Islet of Langerhans (tissue), 1 donor: ENCODE measurements around the gene PLXNC1.

Experiments
- FAIRE-seq: peaks from one replicate; lab custom pipeline; 2011; peaks lifted over from hg19 to GRCh38; lab: Jason Lieb, UNC

The PLXNC1 gene

DNA sequence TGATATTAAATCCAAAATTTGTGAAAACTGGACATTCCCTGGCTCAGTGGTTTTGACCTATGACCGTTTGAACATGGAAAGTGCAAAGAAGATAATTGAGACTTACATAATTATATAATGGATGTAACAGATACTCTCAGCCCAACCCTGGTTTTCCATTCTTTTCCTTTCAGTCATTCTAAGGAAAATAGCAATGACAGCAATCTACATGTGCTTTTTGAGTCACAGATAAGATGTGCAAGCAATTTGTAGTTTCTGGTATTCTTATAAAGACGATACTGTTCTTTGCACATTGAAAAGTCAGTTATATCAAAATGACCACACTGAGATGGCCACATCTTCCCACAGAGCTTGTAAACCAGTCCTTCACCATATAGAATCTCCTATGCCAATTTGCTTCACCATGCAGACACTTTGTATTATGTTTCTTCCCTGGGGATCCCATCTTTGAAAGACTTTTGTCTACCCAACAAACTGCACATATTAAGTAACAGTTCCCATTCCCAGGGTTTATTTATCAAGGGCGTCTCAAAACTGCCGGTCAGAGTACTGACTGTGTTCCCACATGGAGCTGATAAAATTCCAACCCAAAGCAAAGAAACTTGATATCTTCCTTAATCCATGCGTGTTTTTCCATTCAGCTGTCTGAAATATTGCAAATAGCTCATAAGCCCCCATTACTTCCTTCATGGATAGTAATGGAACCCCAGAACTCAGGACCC lies 34.8 kb downstream of the PLXNC1 start:
- no peak for FAIRE-seq

DNA sequence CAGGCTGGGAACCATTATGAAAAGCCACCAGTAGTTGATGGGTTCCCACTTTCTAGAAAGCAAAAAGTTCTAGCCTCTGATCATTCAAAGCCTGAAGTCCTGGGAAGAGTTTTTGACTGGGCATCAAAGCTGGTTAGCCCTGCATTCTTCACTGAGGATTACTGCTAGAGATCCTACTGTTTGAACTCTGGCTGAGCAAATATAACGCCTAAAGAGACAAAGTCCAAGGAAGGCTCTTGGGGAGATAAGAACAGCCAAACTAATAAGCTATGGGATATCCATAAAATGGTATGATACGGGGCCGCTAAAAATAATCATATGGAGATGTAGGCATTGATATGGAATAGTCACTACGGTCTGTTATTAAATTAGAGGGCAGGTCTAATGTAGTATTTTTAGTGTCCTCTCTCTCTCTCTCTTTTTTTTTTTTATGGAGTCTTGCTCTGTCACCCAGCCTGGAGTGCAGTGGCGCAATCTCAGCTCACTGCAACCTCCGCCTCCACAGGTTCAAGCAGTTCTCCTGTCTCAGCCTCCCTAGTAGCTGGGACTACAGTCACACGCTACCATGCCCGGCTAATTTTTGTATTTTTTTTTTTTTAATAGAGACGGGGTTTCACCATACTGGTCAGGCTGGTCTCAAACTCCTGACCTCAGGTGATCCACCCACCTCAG lies 35.5 kb downstream of the PLXNC1 start:
- no peak for FAIRE-seq

DNA sequence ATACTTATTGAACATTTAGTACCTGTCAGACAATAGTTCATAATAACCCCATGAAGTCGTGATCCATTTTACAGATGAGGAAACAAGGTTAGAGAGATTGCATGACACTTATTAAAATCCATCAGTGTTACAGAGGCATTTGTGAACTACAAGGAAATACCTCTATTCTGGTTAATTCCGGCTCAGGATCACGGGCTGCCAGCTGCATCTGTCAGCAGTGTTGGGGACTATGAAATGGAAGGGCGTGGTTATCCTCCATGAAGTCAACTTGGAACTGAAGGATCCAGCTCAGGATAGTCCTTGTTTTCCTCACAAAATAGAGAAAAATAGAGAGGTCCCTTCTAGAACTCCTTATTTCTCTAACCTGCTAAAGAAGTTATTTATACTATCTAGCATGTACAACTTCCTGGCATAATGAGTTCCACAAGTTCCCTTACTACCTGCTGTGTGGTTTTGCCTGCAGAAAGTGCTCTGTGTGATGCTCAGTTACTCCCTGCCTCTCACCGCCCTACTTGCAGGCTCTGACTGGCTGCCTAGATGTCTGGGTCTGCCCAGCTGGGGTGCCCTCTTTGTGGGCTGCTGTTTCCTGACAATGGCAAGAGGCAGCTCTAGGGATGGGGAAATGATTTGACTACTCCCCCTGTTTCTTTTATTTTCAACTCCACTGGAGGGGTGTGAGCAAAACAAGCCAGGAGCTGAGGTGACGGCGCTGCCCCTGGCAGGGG lies 36.8 kb downstream of the PLXNC1 start:
- FAIRE-seq = no peak

DNA sequence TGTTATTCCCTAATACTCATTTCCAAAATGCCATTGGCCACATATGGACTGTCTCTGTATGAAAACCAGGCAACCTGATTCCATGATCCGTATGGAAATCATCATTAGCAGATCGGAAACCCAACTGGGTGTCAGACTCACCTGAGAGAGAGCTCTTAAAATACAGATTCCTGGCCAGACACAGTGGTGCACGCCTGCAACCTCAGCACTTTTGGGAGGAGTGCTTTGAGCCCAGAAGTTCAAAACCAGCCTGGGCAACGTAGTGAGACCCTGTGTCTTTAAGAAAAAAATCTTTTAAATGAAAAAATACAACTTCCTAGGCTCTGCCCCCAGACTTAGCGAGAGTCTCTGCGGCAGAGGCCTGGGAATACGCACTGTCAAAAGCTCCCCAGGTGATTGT lies 37.4 kb downstream of the PLXNC1 start:
- no peak for FAIRE-seq

DNA sequence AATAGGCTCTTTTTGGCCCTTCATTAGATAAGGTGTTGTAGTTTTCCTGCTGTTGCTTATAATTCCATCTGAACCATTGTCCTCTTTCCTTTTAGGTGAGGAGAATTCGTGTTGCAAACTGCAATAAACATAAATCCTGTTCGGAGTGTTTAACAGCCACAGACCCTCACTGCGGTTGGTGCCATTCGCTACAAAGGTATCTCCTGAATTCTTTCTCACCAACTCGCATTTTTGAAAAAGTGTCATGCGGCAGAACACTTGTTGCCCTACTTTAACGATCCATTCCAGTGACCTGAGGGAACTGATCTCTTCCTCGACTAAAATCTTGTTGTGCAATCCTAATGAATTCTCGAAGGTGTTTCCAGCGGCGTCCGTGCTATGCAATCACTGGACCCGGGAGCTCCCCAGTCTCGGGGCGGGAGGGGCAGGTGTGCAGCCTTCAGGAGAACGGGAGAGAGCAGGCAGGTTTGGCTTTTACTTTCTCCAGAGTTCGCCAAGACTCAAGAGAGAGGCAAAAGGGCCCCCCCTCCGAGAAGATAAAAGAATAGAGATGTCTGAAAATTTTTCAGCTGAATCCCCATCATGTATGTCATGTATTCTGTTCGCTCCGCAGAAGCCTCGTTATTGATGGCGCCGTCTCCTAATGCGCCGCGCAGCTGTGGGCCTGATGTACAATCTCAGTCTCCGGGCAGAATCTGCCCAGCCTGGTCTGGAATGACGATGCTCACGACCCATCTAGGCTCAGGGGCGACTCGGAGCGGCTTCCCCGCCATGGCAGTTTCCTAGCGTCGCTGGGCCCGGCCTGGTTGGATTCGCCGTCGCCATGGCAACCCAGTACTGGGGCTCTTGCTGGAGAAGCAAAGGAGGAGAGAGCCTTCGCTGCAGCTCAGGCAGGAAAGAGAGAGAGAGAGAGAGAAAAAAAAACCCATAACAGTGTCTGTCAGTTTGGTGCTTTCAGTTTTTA lies 38.2 kb downstream of the PLXNC1 start:
- no peak for FAIRE-seq

DNA sequence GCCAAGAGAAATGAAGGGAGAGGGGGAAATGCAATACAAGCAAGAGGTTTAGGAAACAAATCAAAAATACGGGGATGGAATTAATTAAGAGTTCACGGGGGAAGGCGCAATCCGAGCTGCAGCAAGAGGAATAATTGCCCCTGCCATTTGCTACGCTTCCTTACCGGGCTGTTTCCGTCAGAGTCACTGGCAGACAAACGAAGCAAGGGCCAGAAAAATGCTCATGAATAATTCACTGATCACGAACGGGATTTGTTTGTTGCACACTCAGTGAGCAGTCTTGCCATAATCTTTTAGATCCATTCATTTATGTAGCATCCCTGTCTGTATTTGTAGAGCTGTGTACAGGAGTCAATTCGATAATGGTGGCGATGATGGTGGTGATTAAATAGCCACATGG lies 39.0 kb downstream of the PLXNC1 start:
- no peak for FAIRE-seq

DNA sequence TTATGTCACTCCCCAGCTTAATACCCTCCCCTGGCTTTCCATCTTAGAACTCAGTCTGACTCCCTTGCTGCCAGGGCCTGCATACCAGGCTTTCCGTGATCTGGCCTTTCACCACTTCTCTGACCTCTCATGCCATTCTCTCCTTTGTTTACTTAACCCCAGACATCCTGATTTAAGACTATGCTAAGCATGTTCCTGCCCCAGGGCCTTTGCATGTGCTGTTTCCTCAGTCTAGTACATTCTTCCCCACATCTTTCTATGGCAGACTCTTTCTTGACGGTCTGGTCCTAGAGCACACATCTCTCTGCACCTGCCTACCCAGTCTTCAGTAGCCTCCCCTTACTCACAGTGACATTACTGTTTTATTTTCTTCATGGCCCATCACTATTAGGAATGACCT lies 42.2 kb downstream of the PLXNC1 start:
- no peak for FAIRE-seq

DNA sequence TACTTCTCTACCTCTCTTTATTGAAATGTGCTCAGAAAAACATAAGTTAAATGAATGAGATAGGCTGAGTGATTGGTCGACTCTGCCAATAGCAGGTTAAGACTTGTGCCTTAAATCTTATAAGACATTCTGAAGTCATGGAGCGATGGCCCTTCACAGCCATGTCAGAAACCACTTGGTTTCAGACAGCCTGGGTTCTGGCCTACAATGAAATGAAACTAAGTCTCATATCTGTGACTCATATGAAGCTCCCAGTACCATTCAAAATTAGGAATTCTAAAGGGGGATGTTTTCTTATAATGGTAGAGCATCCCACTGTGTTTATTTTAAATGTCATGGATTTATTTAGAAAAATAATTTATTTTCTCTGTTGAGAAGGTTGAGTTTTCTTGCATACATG lies 42.6 kb downstream of the PLXNC1 start:
- no peak for FAIRE-seq

DNA sequence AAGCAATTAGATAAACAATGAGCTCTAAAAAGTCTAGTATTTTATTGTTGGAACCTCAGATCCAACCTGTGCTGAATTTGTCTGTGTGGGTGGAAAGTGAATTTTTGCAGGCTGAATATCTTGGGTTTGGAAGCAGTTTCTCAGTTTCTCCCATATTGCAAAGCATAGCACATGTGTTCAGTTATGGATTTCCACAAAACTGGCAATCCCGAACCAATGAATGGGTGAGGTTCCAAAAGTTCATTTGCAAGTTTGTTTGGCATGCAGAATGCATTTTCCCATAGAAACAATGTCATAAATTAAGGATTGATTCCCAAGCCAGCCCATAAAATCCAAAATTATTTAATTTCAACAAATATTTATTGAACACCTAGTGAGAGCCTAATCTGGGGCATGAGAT lies 43.4 kb downstream of the PLXNC1 start:
- no peak for FAIRE-seq

DNA sequence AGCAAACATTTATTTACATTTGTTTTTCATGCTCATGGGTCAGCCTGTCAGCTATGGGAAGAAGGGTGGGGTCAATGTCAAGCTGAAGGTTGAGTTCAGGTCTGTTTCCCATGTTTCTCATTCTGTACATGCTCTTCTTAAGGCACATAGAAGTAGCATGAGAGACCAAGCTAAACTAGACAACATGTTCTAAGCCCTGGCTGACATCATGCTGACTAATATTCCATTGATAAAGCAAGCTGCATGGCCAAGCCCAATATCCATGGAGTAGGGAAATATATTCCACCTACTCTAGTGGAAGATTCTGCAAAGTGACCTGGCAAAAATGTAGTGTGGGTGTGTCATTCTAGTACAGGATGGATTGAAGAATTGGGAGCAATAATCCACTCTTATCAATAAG lies 44.1 kb downstream of the PLXNC1 start:
- no peak for FAIRE-seq

DNA sequence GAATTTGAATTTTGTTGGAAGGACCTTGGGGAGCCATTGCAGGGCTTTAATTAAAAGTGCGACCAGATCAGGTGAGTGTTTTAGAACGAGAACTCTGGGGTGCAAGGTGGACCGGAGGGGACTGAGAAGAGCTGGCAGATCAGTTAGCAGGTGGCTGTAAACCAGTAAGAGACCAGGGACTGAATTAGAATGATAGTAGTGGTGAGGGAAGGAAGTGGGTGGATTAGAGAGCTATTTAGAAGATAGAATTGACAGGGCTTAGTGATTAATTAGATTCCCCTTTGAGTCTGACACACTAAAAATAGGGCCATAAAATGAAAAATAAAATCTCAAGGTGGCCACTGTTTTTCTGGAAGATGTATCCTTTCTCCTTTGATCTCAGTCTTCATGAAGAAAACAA lies 44.8 kb downstream of the PLXNC1 start:
- FAIRE-seq = no peak

DNA sequence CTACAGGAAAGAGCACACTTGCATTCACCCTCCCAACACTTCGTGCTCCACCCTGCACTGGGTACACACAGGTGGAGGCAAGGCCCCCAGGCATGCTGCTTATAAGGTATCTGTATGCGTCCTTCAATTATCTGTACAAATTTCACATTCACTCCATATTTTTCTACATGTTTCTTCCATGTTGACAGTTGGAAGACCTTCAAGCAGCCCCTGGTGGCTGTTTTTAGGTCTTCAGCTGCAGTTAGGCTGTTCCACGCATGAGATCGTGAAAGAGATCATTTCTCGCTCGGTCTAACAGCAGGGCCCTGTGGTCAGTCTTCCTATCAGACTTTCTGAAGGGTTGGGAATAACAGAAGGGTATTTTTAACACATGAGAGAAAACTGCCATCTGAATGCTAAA lies 47.1 kb downstream of the PLXNC1 start:
- no peak for FAIRE-seq

DNA sequence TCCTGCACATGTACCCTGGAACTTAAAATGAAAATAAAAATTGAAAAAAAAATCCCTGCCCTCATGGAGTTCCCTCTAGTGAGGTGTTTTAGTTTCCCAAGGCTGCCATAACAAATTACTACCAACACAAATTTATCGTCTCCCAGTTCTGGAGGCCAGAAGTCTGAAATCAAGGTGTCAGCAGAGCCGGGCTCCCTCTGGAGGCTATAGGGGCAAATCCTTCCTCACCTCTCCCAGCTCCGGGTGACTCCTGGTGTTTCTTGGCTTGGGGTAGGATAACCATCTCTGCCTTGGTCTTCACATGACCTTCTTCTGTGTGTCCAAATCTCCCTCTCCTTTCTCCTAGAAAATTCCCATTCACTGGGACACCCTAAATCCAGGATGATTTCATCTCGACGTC lies 50.1 kb downstream of the PLXNC1 start:
- no peak for FAIRE-seq

DNA sequence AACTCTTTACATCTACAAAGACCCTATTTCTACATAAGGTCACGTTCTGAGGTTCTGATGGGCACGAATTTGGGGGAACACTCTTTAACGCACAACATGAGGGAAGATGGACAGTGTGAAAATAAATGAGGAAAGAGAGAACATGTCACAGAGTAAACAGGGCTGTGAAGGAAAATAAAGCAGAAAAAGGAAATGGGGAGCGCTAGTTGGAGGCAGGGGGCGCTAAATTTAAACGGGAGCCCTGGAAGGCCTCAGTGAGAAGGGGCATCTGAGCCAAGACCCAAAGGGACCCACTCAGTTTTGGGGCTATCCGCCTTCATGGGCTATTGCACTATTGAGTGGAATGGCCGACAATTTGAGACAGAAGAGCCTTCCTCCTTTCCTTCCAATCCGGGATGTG lies 50.5 kb downstream of the PLXNC1 start:
- no peak for FAIRE-seq

DNA sequence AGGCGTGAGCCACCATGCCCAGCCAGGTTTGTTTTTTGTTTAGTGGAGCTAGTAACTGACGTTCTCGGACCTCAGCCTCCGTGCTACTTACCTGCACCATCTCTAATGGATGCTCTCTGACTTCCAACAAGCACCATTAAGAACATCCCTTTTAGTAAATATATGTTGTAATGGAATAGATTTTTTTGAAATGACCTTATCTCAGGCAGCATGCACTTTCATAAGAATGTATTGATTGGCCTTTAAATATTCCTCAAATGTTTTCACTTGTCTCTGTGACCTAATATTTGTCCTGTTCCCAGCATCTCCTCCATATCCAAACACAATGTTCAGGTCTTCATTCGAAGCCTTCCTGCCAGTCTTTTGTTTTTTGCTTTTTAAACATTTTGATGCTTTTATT lies 51.7 kb downstream of the PLXNC1 start:
- no peak for FAIRE-seq

DNA sequence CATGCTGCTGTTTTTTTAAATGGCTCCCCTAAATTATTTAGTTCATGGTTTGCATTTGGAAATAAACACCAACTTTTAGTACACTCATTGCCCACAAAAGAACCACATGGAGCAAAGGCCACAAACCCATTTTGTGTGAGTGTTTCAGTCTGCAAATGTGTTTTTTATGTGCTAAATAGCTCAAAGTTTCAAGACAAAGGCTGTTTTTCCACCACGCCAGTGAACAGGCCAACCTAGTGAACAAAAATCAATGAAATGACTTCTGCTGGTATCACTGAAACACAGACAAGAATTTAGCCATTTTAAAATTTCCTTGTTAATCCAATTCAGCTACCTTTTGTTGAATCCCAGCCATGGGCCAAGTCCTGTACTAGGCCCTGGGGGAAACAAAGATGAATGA lies 52.3 kb downstream of the PLXNC1 start:
- FAIRE-seq = no peak

DNA sequence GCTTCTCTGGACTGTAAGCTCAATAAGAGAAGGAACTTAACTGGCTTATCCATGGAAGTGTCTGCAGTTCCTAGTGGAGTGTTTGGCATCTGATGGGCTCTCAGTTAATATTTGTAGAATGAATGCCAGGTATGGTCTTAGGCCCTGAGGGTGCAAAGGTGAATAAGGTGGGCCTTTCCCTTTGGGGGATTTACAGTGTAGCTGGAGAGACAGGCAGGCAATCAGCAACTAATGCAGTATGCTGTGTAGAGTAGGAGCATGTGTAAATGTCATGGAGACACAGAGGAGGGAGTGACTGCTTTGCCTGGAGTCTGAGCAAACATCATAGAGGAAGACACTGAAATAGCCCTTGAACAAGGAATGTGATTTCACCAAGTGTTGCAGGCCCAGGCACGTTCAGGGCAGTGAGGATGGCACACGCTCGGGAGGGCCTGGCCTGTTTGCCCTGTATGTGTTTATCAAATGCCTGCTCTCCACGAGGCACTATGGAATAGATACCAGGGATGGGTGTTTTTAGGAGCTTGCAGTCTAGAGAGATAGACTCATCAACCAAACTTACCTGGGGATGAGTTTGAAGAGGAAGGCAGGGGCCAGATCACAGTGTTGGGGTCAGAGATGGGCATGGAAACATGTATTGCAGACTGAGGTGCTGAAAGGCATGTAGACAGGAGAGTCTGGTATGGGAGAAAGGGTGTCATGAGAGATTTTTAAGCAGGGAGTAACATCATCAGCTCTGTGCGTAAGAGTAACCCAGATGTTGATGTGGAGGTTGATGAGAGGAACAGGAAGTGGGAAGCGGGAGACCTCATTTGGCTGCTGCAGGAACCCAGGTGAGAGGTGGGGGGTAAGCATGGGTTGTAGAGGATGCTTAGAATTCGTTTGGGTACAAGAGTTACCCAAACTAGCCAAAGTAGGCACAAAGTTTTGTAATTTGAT lies 54.1 kb downstream of the PLXNC1 start:
- no peak for FAIRE-seq

DNA sequence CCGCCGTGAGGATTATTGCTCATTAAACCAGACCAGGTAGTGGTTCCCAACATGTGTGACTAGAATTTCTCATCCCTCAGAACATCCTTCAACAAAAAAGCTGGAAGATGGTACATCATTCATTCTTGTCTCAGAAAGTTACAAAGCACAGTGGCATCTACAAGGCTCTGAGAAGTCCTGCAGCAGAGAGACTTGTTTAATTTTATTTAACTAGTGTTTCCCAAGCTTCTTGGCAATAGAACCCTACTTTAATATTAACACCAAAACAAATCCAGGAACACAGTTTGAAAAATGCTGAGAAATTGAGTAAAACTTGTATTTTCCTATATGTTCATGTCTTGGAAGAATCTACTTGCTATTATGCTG lies 54.8 kb downstream of the PLXNC1 start:
- no peak for FAIRE-seq

DNA sequence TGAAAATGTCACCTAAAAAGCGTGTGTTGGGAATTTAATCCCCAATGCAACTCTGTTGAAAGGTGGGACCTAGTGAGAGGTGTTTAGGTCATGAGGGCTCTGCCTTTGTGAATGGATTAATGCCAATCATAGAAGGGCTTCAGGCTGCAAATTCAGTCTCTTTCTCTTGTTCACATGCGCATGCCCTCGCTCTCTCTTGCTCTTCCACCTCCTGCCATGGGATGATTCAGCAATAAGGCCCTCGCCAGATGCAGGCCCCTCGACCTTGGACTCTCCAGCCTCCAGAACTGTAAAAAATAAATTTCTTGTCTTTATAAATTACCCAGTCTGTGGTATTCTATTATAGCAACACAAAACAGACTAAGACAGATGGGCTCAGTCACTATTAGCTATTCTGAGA lies 55.4 kb downstream of the PLXNC1 start:
- no peak for FAIRE-seq

DNA sequence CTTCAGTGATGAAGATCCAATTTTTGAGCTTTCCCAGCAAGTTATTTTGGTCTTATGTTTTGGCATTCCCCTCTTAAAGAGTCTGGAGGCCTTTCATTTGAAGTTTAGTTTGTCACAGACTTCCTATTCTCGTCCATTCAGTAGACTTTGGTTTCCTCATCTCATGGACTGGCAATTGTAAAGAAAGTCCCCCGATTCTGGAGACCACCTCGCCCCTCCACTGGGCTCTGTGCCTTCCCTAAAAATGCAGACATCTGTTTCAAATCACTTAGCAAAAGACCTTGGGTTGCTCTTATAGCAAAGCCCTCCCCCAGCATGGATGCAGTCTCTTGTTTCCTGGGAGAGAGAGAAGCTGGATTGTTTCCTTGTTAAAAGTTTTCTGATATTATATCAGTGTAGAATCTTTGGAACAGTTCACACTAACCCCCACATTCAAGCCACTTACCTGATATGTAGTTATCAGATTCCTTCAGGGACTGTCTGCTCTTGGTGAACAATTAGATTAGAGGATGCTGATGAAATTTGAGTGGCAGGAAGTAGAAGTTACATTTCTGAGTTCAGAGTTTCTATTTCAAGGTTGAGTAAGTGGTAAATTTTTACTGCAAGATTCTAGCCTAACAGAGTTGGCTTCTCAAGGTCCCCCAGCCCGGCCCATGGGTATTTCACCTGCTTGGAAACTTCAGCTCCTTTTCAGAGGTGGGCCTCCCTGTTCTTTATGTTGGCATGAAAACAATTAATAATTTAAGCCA lies 56.3 kb downstream of the PLXNC1 start:
- FAIRE-seq = no peak

DNA sequence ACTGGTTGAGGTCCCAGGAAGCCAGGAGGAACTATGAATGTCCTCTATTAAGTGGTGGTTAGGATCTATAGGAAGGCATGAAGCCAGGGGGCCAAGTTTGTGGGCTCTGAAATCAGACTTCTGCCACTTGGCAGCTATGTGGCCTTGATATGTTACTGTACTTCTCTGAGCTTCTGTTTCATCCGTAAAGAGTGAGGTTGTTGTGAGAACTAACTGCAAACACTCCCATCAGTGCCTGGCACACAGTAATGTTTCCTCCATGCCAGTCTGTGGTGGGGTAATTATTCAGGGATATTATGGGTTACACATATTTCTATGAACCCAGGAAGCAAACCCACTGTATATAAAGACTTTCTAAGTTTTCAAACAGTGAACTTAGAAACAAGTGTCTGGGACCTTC lies 57.4 kb downstream of the PLXNC1 start:
- no peak for FAIRE-seq
